Smooth muscle cell (in vitro differentiated cells): ENCODE data around the gene FHL2. TPM values are rescaled to one million over a fixed set of nuclear protein-coding genes. Genes with fewer than 3 reads are reported as not detected.

ENCODE experiments used
- DNase-seq: peaks from one replicate; lab custom pipeline; 2025; ENCODE audit not compliant: unreplicated experiment; lab: John Stamatoyannopoulos, UW
- H2AFZ ChIP-seq: fragments of 200-600 bp; sonication (generic); 2 replicates; pipeline ENCODE4 v1.6.0; 2016; ENCODE audit warnings: antibody characterized with exemption, low read depth, mild to moderate bottlenecking
- H3F3A ChIP-seq: fragments of 200-600 bp; sonication (generic); 2 replicates; pipeline ENCODE4 v1.6.0; 2017; ENCODE audit warnings: antibody characterized with exemption, low read depth
- H3K27ac ChIP-seq: fragments of 200-600 bp; sonication (generic); 2 replicates; pipeline ENCODE4 v1.5.1; 2016; ENCODE audit warnings: low read depth, mild to moderate bottlenecking
- H3K27me3 ChIP-seq: fragments of 200-600 bp; sonication (generic); 2 replicates; pipeline ENCODE4 v1.6.1; 2016; ENCODE audit warnings: low read depth, mild to moderate bottlenecking
- H3K36me3 ChIP-seq: fragments of 200-600 bp; sonication (generic); 2 replicates; pipeline ENCODE4 v1.5.1; 2016; ENCODE audit warnings: low read depth
- H3K4me1 ChIP-seq: fragments of 200-600 bp; sonication (generic); 2 replicates; pipeline ENCODE4 v1.5.1; 2016; ENCODE audit warnings: low read depth
- H3K4me2 ChIP-seq: fragments of 200-600 bp; sonication (generic); 2 replicates; pipeline ENCODE4 v1.6.0; 2016; ENCODE audit warnings: mild to moderate bottlenecking
- H3K4me3 ChIP-seq: fragments of 200-600 bp; sonication (generic); 2 replicates; pipeline ENCODE4 v1.5.1; 2016; ENCODE audit warnings: mild to moderate bottlenecking
- H3K79me2 ChIP-seq: fragments of 200-600 bp; sonication (generic); 2 replicates; pipeline ENCODE4 v1.6.0; 2016; ENCODE audit warnings: low read depth, mild to moderate bottlenecking
- H3K9ac ChIP-seq: fragments of 200-600 bp; sonication (generic); 2 replicates; pipeline ENCODE4 v1.6.0; 2016; ENCODE audit warnings: low read depth
- H3K9me3 ChIP-seq: fragments of 200-600 bp; sonication (generic); replicated peaks from 2 replicates; pipeline ENCODE4 v1.5.1; 2016; ENCODE audit warnings: low read depth
- H4K20me1 ChIP-seq: fragments of 200-600 bp; sonication (generic); 2 replicates; pipeline ENCODE4 v1.6.0; 2016; ENCODE audit warnings: low read depth
- CTCF ChIP-seq: fragments of 200-600 bp; sonication (generic); IDR thresholded peaks from 2 replicates; pipeline ENCODE4 v1.5.1; 2017; ENCODE audit warnings: borderline replicate concordance, mild to moderate bottlenecking, antibody characterized with exemption; ENCODE audit not compliant: insufficient read depth, poor library complexity, severe bottlenecking
- WGBS: methylation state at CpG from one replicate; pipeline ENCODE4 v1.1.7; 2016; ENCODE audit warnings: low lambda C conversion rate; 5-methylcytosine and 5-hydroxymethylcytosine counted together
- polyA plus RNA-seq: library from polyadenylated mRNA; unstranded; fragments of >200 nt; fragmentation: Nextera tagmentation; extraction: Ambion mirVana; gene quantifications from 2 replicates; pipeline ENCODE4 v1.2.1, GENCODE V29; 2016
- total RNA-seq: library from RNA; depleted of rRNA; stranded (reverse); fragments of >200 nt; gene quantifications from 2 replicates; pipeline ENCODE4 v1.2.3, GENCODE V29; 2014

Gene FHL2
- total and polyA plus RNA-seq, 2 experiments from 2014 or later, result 64.1 to 98.0 TPM

DNA sequence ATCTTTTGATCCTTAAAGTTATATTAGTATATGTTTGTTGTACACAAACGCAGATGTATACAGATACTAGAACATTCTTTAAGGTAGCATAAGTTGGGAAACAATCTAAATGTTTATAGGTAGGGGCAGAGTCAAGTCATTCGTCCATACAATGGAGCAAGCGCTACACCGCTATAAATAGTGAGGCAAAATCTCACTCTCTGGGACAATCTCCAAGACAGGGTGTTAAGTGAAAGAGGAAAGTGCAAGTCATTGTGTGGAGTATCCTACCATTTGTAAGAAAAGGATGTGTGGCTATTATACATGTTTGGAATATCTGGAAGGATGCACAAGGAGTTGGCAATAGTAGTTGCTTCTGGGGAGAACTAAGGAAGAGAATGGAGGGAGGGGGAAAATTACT, 16.2 kb upstream of the FHL2 start:
- TF ChIP-seq CTCF, result no peak
- WGBS, result 83% methylated on average over 4 of the region's 4 CpGs
- no peak for DNase-seq
- Histone ChIP-seq H3K9me3 (no peaks in the 10 kb centered on the region), H3K79me2 (no peaks in the 10 kb centered on the region), H3K9ac (no peak overlapping the region), H2AFZ (no peak overlapping the region), H3K4me3 (no peak overlapping the region), H3K4me2 (no peak overlapping the region), H3K27me3 (no peaks in the 10 kb centered on the region), H3K36me3 (no peaks in the 10 kb centered on the region), H4K20me1 (no peaks in the 10 kb centered on the region), H3K4me1 (no peaks in the 10 kb centered on the region), H3K27ac (no peak overlapping the region), H3F3A (no peaks in the 10 kb centered on the region)

DNA sequence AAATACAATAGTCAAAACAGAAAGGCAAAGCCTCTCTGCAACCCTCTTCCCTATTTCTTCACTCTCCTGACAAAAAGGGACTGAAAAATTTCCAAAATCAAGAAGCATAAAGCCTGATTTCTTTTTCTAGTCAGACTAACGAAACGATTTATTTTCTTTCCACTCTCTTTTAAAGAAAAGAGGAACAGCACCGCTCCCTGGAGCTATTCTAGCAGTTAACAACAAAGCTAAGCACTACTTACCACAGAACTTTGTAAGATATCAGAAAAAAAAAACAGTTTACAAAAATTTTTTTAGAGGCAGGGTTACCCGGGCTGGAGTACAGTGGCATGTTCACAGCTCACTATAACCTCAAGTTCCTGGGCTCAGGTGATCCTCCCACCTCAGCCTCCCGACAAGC, 14.4 kb upstream of the FHL2 start:
- Histone ChIP-seq H3K9me3 (no peaks in the 10 kb centered on the region), H3K27ac (no peak overlapping the region), H4K20me1 (no peaks in the 10 kb centered on the region), H3K9ac (no peak overlapping the region), H3K4me1 (no peaks in the 10 kb centered on the region), H2AFZ (no peak overlapping the region), H3K27me3 (no peaks in the 10 kb centered on the region), H3F3A (no peaks in the 10 kb centered on the region), H3K36me3 (no peaks in the 10 kb centered on the region), H3K4me3 (no peak overlapping the region), H3K79me2 (no peaks in the 10 kb centered on the region), H3K4me2 (no peak overlapping the region)
- WGBS, result 93% methylated on average over 5 of the region's 5 CpGs
- DNase-seq, result no peak
- no peak for TF ChIP-seq CTCF

- Histone ChIP-seq H3K36me3 (no peaks in the 10 kb centered on the region), H3K4me3 (no peak overlapping the region), H3K27me3 (no peaks in the 10 kb centered on the region), H3K4me2 (no peak overlapping the region), H4K20me1 (no peaks in the 10 kb centered on the region), H3K4me1 (no peaks in the 10 kb centered on the region), H3K9me3 (no peaks in the 10 kb centered on the region), H2AFZ (no peak overlapping the region), H3K9ac (no peak overlapping the region), H3F3A (no peaks in the 10 kb centered on the region), H3K79me2 (no peaks in the 10 kb centered on the region), H3K27ac (no peak overlapping the region)
- no peak for TF ChIP-seq CTCF
- 87% methylated on average over 11 of the region's 11 CpGs for WGBS
- no peak for DNase-seq
Observed at GRCh38 chr2:105412584-105412983, 13.7 kb upstream of the FHL2 start.

DNA sequence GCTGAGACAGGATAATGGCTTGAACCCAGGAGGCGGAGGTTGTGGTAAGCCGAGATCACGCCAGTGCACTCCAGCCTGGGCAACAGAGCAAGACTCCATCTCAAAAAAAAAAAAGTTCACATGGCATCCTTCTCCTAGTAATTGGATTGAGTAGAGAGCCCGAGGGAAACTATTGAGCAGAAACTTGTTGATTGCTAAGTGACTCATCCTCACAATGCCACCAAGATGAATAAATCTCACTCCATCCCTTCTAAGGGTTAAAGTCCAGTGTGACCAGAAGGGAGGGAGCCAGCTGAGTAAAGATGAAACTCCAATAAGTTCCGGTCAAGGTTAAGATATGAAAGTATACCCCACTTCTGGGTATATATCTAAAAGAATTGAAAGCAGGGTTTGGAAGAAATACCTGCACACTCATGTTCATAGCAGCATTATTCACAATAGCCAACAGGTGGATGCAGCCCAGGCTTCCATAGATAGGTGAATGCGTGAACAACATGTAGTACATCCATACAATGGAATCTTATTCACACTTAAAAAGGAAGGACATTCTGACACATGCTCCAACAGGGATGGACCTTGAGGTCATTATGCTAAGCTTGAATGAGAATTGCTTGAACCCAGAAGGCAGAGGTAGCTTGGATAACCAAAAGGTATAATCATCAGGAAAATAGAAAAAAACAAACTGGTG, 13.0 kb upstream of the FHL2 start:
- H4K20me1 ChIP-seq, result no peaks in the 10 kb centered on the region
- H3F3A ChIP-seq, result no peaks in the 10 kb centered on the region
- H3K4me3 ChIP-seq, result no peak overlapping the region
- no peaks in the 10 kb centered on the region for H3K4me1 ChIP-seq
- no peak overlapping the region for H3K9ac ChIP-seq
- H3K27ac ChIP-seq, result no peak overlapping the region
- no peaks in the 10 kb centered on the region for H3K36me3 ChIP-seq
- H3K79me2 ChIP-seq, result no peaks in the 10 kb centered on the region
- H3K4me2 ChIP-seq, result no peak overlapping the region
- WGBS, result 92% methylated on average over 6 of the region's 6 CpGs
- no peak for TF ChIP-seq CTCF
- DNase-seq, result no peak
- H2AFZ ChIP-seq, result no peak overlapping the region
- H3K27me3 ChIP-seq, result no peaks in the 10 kb centered on the region
- no peaks in the 10 kb centered on the region for H3K9me3 ChIP-seq
